Liver (tissue), 3 donors: ENCODE data around the gene ZFYVE1.

Experiments
- ATF3 ChIP-seq: IDR thresholded peaks from 2 replicates; pipeline ENCODE4 v1.6.1; 2016; ENCODE audit warnings: antibody characterized with exemption
- CTCF ChIP-seq: fragments of 150-350 bp; IDR thresholded peaks from 2 replicates; pipeline ENCODE4 v1.5.1; 2017; ENCODE audit warnings: improper control_type of control experiment, low read depth, low read length; ENCODE audit not compliant: missing input control
- EGR1 ChIP-seq, 2 donors: IDR thresholded peaks; 2 replicates each; pipeline ENCODE4 v1.6.1; 2016 to 2018; ENCODE audit warnings: antibody characterized with exemption in 2 of 2, low read depth in 2 of 2
- FOXA1 ChIP-seq: IDR thresholded peaks from 2 replicates; pipeline ENCODE4 v1.6.1; 2016; ENCODE audit warnings: antibody characterized with exemption
- GABPA ChIP-seq, 2 donors: IDR thresholded peaks in 1 of 2; conservative IDR thresholded peaks in 1 of 2; 2 replicates each; pipeline ENCODE4 v1.6.1; 2016; ENCODE audit warnings: antibody characterized with exemption in 2 of 2, mild to moderate bottlenecking in 1 of 2, moderate library complexity in 1 of 2
- HNF4A ChIP-seq, 2 donors: conservative IDR thresholded peaks; 2 replicates each; pipeline ENCODE4 v1.6.1; 2016; ENCODE audit warnings: antibody characterized with exemption in 2 of 2, mild to moderate bottlenecking in 2 of 2
- JUND ChIP-seq, 2 donors: IDR thresholded peaks; 2 replicates each; pipeline ENCODE4 v1.6.1; 2016; ENCODE audit warnings: antibody characterized with exemption in 2 of 2
- RAD21 ChIP-seq, 2 donors: IDR thresholded peaks; 2 replicates each; pipeline ENCODE4 v1.6.1; 2016; ENCODE audit warnings: antibody characterized with exemption in 2 of 2, mild to moderate bottlenecking in 2 of 2
- REST ChIP-seq: IDR thresholded peaks from 2 replicates; pipeline ENCODE4 v1.6.1; 2016; ENCODE audit warnings: antibody characterized with exemption, mild to moderate bottlenecking
- RXRA ChIP-seq, 2 donors: IDR thresholded peaks; 2 replicates each; pipeline ENCODE4 v1.6.1; 2017 to 2018; ENCODE audit warnings: antibody characterized with exemption in 2 of 2, mild to moderate bottlenecking in 1 of 2
- SP1 ChIP-seq: IDR thresholded peaks from 2 replicates; pipeline ENCODE4 v1.6.1; 2018; ENCODE audit warnings: antibody characterized with exemption, mild to moderate bottlenecking
- TAF1 ChIP-seq: conservative IDR thresholded peaks from 2 replicates; pipeline ENCODE4 v1.6.1; 2016; ENCODE audit warnings: antibody characterized with exemption, mild to moderate bottlenecking
- YY1 ChIP-seq: IDR thresholded peaks from 2 replicates; pipeline ENCODE4 v1.6.1; 2016; ENCODE audit warnings: antibody characterized with exemption, mild to moderate bottlenecking
- donor health status: healthy.
- donor health status: healthy.

- no peak for TF ChIP-seq CTCF
- TF ChIP-seq YY1, result no peak
- TF ChIP-seq REST, result no peak
- no peak for TF ChIP-seq EGR1 (IDR thresholded peaks at IDR 0.05; ENCODE audit: low read depth in 2 of 2)
- TF ChIP-seq JUND (IDR thresholded peaks at IDR 0.05), result no peak
- no peak for TF ChIP-seq SP1
- TF ChIP-seq RAD21 (IDR thresholded peaks at IDR 0.05), result no peak
- no peak for TF ChIP-seq RXRA (IDR thresholded peaks at IDR 0.05)
- TF ChIP-seq TAF1, result no peak
- TF ChIP-seq FOXA1, result no peak
- TF ChIP-seq HNF4A (conservative IDR thresholded peaks at IDR 0.05), result no peak
- TF ChIP-seq ATF3, result no peak
- no peak for TF ChIP-seq GABPA (IDR thresholded peaks at IDR 0.05 in 1 of 2, conservative IDR thresholded peaks at IDR 0.05 in 1 of 2)
Measured at GRCh38 chr14:72925171-72925759, 101.6 kb downstream of the ZFYVE1 start.
